HG02588 (cell line): ENCODE results near the gene USP3.
A peak's percentile ranks its signal among the peaks of the same experiment; 100 is the strongest.

Source experiments
- ATAC-seq: cut with Tn5 transposase; IDR thresholded peaks from one replicate; pipeline ENCODE4 v1.9.1; 2021; ENCODE audit warnings: mild to moderate bottlenecking, moderate library complexity; ENCODE audit not compliant: unreplicated experiment

USP3 gene

DNA sequence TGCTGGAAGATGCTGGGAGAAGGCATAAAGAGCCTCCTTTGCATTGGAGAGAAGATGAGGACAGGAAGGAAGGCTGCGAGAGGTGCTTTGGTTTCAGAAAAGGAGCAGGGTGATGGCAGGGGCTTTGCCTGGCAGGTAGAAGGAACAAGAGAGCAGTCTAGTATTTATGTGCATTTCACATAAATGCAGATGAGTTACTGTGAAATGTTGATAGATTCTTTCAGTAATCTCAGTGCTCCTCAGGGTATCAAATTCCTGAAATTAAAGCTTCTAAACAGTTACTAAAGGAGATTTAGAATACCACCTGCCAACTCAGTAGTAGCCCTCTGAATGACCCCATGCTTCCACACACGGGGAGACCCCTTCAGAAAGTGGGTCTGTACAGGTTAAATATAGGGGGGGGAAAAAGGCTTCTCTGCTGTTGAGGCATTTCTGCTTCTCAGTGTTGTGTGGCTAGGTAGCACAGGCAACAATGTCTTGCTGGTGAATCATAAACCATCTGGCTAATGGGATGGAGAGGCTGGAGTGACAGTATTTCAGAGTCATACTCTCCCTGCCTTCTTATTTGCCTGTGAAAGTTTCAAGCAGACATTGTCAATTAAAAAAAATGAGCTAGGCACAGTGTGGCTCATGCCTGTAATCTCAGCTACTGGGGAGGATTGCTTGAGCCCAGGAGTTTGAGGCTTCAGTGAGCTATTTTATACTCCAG is 78.5 kb downstream of the USP3 start:
- no peak for ATAC-seq

DNA sequence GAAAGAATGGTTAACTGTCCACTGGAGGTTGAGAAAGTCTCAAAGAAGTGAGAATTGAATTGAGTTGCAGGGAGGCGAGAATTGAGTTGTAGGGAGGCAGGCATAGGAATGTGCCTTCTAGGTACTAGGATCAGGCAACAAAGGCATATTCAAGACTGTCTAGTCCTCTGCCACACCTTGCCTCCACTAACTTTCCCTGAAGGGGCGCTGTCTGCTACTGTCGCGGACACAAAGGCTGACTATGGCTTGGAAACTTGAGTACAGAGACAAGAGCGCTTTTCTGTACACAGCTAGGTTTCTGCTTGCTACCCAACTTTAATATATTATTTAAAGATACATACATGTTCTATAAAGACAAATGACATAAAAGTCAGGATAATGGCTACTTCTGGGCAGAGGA is 82.4 kb downstream of the USP3 start:
- ATAC-seq = no peak

DNA sequence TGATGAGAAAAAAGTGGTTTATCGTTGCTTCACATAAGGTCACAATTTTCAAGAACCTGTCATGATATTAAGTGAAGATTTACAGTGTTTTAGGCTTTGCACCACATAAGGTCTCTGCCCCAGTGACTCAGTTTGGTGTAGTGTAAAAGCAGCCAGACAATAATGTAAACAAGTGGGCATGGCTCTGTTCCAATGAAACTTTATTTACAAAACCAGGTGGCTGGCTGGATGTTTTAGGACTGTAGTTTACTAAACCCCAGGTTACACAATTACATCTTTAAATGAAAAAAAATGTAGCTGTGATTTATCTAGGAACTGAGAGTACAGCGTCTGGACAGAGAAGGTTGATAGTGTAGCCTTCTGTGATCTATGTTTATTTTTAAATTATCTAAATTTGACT is 83.1 kb downstream of the USP3 start:
- ATAC-seq = no peak

DNA sequence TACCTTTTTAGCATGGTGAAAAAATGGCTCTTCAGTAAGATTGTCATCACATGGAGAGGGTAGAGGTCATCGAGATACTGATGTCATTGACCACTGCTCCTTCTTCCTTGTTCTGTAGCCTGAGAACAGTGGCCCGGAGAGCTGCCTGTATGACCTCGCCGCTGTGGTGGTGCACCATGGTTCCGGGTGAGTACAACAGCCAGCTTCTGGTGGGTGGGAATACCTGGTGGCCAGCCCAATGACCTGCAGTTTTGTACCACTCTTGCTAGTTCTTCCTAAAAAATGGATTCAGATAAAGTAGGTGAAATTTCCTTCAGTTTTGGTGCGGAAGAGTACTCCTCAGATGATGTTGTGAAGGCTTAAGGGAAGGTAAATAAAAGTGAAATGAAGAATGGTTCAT is 84.4 kb downstream of the USP3 start:
- ATAC-seq = no peak

- no peak for ATAC-seq
Observed at GRCh38 chr15:63593705-63594671, 89.6 kb downstream of the USP3 start.

DNA sequence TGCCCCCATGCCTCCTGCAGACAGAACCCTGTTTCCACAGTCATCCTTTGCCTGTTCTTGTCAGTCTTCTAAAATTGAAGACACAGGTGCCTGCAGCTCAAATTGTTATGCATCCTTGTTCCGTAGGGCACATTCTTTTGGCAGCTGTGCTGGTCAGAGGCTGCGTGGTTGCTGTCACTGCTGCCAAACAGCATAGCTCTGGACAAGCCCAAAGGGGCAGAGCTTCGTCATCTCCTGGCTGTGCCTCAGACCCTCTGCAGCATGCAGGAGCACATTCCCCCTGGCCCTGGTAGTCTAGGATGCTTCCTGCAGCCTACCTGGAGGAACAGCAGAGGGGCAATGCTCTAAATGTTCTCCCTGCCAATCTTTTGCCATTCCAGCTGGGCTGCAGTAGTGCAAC is 90.7 kb downstream of the USP3 start:
- no peak for ATAC-seq

DNA sequence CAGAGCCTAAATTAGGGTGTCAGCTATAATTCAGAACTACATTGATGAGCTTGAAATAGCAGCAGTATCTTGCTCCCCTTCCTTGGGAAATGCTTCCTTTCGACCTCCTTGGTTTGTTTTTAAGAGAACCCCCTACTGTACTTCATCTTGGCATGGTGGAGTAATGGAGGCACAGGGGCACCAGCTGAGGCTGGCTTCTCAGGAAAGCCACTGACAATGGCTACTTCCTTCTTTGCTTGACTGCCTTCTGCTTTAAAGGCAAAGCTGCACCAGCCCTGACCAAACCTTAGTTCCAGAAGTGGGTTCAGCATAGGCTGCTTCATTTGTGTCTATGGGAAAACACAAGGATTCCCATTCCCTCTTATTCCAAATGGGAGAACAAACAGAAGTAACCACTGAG is 91.3 kb downstream of the USP3 start:
- ATAC-seq = no peak

DNA sequence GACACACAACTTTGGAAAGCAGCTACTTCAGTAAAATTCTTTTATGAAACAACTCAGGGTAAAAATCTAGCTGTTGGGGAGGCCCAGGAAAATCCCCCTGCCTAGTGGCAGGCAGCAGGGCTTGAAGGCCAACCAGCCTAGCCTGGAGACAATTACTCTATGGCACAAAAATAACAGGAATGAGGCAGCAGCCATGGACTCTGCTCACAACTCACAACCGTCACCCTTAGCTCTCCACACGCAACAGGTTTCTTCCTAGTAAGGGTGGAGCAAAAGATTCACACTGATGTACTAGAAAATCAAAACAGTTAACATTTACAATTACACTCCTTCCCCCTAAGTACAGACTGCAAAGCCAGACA is 92.3 kb downstream of the USP3 start:
- ATAC-seq = no peak

- ATAC-seq = no peak
Observed at GRCh38 chr15:63597038-63597790, 92.8 kb downstream of the USP3 start, which contains the start of gene FBXL22. TSS of gene FBXL22 (plus strand) at chr15:63597387. CDS start at chr15:63597393, 6 bp downstream.

DNA sequence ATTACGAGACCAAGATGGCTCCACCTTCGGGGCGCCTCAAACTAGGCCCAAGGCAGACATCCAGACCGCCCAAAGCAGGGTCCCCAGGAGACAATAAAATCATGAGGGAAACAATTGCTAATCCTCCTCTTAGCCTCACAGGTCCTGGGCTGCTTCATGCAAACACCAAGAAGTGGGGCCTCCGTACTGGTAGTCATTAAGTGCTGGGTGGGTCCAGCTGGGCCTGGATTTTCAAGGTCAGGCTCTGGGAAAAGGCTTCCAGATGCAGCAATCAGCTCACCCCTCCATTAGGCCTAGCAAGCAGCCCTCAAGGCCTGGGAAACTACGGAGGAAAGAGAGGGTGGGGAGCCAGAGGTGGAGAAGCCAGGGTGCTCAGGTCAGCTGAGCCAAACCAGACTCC is 93.4 kb downstream of the USP3 start:
- no peak for ATAC-seq

DNA sequence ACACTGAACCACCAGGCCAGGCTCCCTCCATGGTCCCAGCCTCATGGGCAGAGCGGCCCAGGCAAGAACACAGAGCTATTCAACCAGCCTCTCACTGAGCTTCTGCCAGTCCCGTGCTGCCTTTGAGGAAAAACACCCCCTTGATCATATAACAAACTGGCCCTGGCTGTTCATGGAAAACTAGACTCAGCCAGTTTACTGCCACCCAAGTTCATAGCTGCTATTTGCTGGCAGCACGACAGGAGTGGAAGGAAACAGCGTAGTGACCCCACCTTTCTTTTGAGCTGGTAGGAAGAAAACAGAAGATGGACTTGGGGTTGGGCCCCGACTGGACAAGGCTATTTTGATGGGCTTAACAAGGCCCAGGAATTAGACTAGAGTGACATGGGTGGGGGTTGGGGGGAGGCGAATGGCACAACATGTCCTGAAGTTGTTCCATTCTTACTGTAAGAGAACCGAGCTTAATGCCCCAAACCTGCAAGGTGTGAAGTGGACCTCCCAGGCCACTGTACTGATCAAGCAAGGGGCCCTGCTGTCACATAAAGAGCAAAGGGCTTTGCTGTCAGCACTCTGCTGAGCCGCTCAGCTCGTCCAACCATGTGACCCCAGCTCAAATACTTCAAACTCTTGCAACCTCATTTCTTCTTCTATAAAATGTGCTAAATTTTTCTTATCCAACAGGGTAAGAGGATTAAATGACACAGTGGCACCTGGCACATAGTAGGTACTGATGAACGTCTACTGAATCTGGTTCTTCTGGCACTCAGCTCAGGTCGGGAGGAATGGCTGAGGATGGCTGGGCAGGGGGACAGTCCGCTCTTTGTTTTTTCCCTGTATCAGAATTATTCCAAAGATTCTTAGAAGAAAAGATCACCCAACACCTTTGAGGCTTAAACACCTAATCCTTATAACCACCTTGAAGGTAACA is 94.3 kb downstream of the USP3 start:
- ATAC-seq = no peak

- ATAC-seq = no peak
Observed at GRCh38 chr15:63599401-63600000, 95.1 kb downstream of the USP3 start.

GRCh38 chr15:63600001-63600615 is 95.7 kb downstream of the USP3 start:
- no peak for ATAC-seq

DNA sequence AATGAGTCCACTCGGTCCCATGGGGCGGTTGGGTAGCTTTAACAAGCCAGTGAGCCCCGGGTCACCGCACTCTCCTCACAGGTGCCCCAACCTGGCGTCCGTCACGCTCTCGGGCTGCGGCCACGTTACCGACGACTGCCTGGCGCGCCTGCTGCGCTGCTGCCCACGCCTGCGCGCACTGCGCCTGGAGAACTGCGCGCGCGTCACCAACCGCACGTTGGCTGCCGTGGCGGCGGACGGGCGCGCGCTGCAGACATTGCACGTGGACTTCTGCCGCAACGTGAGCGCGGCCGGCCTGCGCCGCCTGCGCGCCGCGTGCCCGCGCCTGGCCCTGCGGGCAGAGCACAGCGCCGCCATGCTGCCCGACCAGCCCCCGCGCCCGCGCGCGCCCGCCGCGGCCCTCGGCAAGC is 96.2 kb downstream of the USP3 start:
- peak; percentile 76 for ATAC-seq

DNA sequence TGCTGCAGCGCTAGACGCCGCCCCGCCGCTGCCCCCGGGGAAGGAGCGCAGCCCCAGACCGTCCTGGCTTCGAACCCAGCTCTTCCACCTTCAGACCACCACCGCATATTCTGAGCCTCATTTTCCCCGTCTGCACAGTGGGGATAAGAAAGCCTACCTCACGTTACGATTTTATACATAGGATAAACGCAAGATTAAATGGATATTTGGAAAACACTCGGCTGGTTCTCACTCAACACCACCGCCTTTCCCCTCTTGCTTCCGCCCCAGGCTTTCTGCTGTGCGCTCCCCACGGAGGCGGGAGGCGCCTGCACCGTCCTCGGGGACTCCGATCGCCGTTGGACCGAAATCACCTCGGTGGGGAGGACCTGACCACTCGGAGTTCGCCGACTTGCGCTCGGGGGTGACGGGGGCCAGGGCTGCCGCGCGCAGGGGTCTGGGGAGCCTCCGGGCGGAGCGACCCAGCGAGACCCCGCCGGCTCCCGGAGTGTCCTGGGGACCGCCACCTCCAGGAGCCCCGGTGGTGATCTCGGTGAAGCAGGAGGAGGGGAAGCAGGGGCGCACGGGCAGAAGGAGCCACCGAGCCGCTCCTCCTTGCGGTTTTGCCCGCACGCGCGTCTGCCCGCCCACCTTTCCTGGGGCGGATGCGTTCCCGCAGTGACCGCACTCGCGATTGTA is 96.8 kb downstream of the USP3 start:
- peak; percentile 9 for ATAC-seq

DNA sequence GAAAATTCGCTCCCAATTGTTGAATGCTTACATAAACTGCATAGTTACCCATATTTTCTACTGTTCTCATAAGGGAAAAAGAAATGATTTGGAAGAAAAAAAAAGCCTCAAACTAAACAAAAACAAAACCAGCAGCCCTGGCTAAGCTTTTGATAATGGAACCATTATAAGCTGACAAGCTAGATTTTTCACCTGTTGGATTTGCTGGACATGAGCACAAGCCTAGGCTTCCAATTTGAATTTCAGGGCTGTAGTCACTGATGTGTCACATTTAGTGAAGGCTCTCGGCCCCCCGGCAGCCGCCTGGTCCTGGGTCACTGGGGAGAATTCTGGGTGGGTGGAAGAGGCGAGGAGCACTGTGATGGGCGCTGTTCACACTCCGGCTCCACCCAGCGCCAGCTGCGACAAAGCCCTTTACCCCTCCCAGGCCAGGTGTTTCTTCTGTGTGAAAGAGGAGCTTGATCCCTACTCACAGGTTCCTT is 97.4 kb downstream of the USP3 start:
- no peak for ATAC-seq

- no peak for ATAC-seq
Observed at GRCh38 chr15:63602595-63602994, 98.2 kb downstream of the USP3 start.

GRCh38 chr15:63603516-63603915 is 99.1 kb downstream of the USP3 start:
- no peak for ATAC-seq

DNA sequence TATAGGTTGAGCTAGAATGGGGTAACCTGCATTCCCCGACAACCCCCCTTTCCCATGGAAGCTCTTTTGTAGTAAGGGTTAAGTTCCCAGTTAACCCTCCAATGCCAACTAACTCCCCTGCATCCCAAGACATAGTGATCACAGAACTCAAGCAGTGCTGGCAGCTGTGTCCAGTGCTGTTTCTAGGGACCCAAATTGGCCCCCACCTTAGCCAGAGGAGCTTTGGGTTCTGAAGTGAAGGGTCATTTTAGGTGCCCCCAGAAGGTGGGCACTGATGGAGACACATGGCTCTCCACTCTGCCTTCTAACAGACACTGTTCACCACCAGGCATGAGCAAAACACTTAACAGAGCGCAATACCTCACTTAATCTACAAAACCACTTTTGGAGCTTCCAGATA is 99.9 kb downstream of the USP3 start:
- ATAC-seq = no peak
